ENCODE data around the gene DDX3X. TPM values are rescaled to one million over a fixed set of nuclear protein-coding genes. Genes with fewer than 3 reads are reported as not detected.

Gene DDX3X
- total RNA-seq, 1 experiment from 2014 or later = 228 TPM

DNA sequence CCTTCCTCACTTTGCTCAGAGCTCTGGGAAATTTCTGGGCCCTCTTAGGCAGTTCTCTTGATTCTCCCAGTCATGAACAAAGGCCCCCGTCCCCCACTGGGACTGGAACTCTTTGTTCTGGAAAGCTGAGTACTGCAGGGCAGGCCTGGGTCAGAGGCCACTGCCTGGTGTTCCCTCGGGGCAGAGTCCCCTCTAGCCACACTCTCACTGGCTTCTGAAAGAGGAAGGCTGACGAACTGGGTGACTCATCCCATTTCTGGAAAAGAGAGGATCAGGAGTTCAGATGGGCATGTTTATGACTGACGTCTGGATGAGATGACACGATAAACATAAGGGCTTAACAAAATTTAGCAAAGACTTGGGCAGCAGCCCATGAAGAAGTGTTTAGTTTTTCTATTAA, 47.7 kb downstream of the DDX3X start (continued):
- TF ChIP-seq, protein P1, sequence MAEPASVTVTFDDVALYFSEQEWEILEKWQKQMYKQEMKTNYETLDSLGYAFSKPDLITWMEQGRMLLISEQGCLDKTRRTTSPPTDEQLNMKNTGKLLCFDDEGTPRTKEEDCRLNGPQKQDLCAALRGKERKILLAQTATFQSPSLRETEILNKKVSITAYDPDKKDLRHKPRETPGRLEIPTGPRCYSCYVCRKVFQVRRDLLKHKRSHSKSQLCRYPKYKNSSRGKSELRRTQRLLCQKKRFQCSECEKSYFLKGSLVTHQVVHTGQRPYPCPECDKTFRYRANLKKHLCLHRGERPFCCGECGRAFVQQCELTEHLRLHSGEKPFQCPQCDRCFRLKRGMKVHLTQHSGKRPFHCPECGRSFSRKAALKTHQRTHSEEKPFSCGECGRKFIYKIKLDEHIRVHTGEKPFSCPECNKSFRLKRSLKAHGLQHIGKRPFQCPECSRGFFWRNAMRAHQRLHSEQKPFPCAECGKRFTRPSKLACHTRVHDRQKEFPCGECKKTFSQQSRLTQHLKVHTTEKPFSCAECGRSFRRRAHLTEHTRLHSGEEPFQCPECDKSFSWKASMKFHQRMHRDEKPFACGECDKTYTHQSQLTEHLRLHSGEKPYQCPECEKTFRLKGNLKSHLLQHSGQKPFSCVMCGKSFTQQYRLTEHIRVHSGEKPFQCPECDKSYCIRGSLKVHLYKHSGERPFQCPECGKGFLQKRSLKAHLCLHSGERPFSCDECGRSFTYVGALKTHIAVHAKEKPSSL (CRISPR knock-in tag; conservative IDR thresholded peaks at IDR 0.05) = no peak
- no peak for TF ChIP-seq ZNF671 (CRISPR knock-in tag; IDR thresholded peaks at IDR 0.05)
- TF ChIP-seq, protein P2, sequence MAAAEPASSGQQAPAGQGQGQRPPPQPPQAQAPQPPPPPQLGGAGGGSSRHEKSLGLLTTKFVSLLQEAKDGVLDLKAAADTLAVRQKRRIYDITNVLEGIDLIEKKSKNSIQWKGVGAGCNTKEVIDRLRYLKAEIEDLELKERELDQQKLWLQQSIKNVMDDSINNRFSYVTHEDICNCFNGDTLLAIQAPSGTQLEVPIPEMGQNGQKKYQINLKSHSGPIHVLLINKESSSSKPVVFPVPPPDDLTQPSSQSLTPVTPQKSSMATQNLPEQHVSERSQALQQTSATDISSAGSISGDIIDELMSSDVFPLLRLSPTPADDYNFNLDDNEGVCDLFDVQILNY (CRISPR knock-in tag; IDR thresholded peaks at IDR 0.05) = no peak

DNA sequence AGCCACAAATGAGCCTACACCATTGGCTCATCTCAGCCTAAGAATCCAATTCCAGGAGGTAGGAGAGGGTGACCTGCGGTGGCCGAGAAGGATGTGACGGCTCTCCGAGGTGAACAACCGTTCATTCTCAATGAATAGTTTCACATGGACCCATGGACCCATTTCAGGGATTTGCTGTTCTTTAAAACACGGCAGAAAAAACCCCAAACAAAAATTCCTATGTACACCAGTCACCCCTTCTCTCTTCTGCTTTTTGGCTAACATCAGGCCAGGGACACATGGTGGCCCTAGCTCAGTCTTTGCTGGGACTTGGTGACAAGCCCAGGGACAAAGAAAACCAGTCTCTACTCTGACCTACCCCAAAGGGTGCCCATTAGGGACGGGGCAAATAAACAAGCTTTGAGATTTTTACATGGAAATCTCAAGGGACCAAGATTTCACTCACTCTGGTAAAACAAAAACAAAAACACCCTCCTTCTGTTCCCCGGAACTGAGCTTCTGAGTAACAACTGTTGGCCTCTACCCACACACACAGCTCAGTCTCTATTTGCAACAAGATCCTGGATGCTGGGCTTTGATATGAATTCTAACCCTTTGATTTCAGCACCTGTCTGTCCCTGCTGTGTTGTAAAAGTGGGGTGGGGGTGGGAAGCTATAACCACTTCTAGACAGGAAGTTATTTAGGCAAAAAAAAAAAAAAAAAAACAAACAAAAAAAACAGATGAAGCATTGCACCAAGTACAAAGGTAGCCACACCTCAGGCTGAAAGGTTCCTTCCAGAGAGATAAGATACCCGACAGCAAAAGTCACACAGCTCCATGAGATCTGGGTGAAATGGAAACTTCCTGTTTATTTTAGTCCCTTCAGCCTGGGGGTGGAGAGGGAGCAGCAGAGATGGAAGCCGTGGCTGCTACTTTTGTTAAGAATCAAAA, 49.0 kb downstream of the DDX3X start:
- DNase-seq (ENCODE audit: low spot score) (no peak), ATAC-seq (no peak; the same call in 1 of the 2 replicates)
- peak overlapping the region; percentile 74 for H3K27ac Mint-ChIP-seq
- no peaks in the 10 kb centered on the region; the same call in 1 of the 2 replicates for H3K27me3 Mint-ChIP-seq (ENCODE audit: low read depth)
- peaks cover 34% of the 10 kb centered on the region for H3K4me1 Mint-ChIP-seq
- H3K4me3 Mint-ChIP-seq = no peak overlapping the region
- no peaks in the 10 kb centered on the region for H3K9me3 Mint-ChIP-seq
- ChIA-PET POLR2A (interaction anchor here (0.6 to 1.1 kb wide), 3 partner anchors 26 to 43 kb away, joined by 3 to 5 read pairs (median 4); no protein-coding TSS in a partner anchor), CTCF (interaction anchor here (0.6 kb wide), 2 partner anchors 48 to 74 kb away, joined by 3 to 4 read pairs; no protein-coding TSS in a partner anchor)
- H3K36me3 Mint-ChIP-seq = no peaks in the 10 kb centered on the region
- TF ChIP-seq, protein P3, sequence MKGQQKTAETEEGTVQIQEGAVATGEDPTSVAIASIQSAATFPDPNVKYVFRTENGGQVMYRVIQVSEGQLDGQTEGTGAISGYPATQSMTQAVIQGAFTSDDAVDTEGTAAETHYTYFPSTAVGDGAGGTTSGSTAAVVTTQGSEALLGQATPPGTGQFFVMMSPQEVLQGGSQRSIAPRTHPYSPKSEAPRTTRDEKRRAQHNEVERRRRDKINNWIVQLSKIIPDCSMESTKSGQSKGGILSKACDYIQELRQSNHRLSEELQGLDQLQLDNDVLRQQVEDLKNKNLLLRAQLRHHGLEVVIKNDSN (CRISPR knock-in tag; IDR thresholded peaks at IDR 0.05) = no peak
- TF ChIP-seq KAT7 (CRISPR knock-in tag; IDR thresholded peaks at IDR 0.05; ENCODE audit: borderline replicate concordance) (no peak), NR1H2 (CRISPR knock-in tag; IDR thresholded peaks at IDR 0.05) (no peak), ETV6 (CRISPR knock-in tag; IDR thresholded peaks at IDR 0.05) (no peak), ESRRA (CRISPR knock-in tag; IDR thresholded peaks at IDR 0.05; ENCODE audit: borderline replicate concordance) (no peak), SP1 (CRISPR knock-in tag; conservative IDR thresholded peaks at IDR 0.05) (no peak), TP53 (CRISPR knock-in tag; IDR thresholded peaks at IDR 0.05) (no peak), ELF4 (CRISPR knock-in tag; IDR thresholded peaks at IDR 0.05; ENCODE audit: low read depth) (no peak), ZNF317 (CRISPR knock-in tag; IDR thresholded peaks at IDR 0.05; ENCODE audit: borderline replicate concordance, low read depth) (no peak), TCF7 (CRISPR knock-in tag; IDR thresholded peaks at IDR 0.05; ENCODE audit: low read depth) (no peak)
- TF ChIP-seq, protein P4, sequence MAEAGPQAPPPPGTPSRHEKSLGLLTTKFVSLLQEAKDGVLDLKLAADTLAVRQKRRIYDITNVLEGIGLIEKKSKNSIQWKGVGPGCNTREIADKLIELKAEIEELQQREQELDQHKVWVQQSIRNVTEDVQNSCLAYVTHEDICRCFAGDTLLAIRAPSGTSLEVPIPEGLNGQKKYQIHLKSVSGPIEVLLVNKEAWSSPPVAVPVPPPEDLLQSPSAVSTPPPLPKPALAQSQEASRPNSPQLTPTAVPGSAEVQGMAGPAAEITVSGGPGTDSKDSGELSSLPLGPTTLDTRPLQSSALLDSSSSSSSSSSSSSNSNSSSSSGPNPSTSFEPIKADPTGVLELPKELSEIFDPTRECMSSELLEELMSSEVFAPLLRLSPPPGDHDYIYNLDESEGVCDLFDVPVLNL (CRISPR knock-in tag; IDR thresholded peaks at IDR 0.05; ENCODE audit: borderline replicate concordance, low read depth) = no peak
- TF ChIP-seq, protein P5, sequence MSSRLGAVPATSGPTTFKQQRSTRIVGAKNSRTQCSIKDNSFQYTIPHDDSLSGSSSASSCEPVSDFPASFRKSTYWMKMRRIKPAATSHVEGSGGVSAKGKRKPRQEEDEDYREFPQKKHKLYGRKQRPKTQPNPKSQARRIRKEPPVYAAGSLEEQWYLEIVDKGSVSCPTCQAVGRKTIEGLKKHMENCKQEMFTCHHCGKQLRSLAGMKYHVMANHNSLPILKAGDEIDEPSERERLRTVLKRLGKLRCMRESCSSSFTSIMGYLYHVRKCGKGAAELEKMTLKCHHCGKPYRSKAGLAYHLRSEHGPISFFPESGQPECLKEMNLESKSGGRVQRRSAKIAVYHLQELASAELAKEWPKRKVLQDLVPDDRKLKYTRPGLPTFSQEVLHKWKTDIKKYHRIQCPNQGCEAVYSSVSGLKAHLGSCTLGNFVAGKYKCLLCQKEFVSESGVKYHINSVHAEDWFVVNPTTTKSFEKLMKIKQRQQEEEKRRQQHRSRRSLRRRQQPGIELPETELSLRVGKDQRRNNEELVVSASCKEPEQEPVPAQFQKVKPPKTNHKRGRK (CRISPR knock-in tag; IDR thresholded peaks at IDR 0.05; ENCODE audit: borderline replicate concordance) = no peak
- TF ChIP-seq, protein P6, sequence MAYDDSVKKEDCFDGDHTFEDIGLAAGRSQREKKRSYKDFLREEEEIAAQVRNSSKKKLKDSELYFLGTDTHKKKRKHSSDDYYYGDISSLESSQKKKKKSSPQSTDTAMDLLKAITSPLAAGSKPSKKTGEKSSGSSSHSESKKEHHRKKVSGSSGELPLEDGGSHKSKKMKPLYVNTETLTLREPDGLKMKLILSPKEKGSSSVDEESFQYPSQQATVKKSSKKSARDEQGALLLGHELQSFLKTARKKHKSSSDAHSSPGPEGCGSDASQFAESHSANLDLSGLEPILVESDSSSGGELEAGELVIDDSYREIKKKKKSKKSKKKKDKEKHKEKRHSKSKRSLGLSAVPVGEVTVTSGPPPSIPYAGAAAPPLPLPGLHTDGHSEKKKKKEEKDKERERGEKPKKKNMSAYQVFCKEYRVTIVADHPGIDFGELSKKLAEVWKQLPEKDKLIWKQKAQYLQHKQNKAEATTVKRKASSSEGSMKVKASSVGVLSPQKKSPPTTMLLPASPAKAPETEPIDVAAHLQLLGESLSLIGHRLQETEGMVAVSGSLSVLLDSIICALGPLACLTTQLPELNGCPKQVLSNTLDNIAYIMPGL (CRISPR knock-in tag; IDR thresholded peaks at IDR 0.05) = no peak
- TF ChIP-seq, protein P7, sequence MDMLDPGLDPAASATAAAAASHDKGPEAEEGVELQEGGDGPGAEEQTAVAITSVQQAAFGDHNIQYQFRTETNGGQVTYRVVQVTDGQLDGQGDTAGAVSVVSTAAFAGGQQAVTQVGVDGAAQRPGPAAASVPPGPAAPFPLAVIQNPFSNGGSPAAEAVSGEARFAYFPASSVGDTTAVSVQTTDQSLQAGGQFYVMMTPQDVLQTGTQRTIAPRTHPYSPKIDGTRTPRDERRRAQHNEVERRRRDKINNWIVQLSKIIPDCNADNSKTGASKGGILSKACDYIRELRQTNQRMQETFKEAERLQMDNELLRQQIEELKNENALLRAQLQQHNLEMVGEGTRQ (CRISPR knock-in tag; IDR thresholded peaks at IDR 0.05) = no peak
- TF ChIP-seq, protein P8, sequence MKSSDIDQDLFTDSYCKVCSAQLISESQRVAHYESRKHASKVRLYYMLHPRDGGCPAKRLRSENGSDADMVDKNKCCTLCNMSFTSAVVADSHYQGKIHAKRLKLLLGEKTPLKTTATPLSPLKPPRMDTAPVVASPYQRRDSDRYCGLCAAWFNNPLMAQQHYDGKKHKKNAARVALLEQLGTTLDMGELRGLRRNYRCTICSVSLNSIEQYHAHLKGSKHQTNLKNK (CRISPR knock-in tag; IDR thresholded peaks at IDR 0.05) = no peak
- TF ChIP-seq, protein P9, sequence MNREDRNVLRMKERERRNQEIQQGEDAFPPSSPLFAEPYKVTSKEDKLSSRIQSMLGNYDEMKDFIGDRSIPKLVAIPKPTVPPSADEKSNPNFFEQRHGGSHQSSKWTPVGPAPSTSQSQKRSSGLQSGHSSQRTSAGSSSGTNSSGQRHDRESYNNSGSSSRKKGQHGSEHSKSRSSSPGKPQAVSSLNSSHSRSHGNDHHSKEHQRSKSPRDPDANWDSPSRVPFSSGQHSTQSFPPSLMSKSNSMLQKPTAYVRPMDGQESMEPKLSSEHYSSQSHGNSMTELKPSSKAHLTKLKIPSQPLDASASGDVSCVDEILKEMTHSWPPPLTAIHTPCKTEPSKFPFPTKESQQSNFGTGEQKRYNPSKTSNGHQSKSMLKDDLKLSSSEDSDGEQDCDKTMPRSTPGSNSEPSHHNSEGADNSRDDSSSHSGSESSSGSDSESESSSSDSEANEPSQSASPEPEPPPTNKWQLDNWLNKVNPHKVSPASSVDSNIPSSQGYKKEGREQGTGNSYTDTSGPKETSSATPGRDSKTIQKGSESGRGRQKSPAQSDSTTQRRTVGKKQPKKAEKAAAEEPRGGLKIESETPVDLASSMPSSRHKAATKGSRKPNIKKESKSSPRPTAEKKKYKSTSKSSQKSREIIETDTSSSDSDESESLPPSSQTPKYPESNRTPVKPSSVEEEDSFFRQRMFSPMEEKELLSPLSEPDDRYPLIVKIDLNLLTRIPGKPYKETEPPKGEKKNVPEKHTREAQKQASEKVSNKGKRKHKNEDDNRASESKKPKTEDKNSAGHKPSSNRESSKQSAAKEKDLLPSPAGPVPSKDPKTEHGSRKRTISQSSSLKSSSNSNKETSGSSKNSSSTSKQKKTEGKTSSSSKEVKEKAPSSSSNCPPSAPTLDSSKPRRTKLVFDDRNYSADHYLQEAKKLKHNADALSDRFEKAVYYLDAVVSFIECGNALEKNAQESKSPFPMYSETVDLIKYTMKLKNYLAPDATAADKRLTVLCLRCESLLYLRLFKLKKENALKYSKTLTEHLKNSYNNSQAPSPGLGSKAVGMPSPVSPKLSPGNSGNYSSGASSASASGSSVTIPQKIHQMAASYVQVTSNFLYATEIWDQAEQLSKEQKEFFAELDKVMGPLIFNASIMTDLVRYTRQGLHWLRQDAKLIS (CRISPR knock-in tag; IDR thresholded peaks at IDR 0.05; ENCODE audit: borderline replicate concordance) = no peak
